ENCODE results near the gene HNRNPR. TPM values are rescaled to one million over a fixed set of nuclear protein-coding genes. Genes with fewer than 3 reads are reported as not detected.

Gene HNRNPR
- total and polyA plus RNA-seq, 9 of the 15 experiments (the other 6 are each of a cell fraction or from before 2014, with no cell fraction given): 80.9 to 372 (median 301) TPM

GRCh38 chr1:23369335-23370013, 25.4 kb upstream of the HNRNPR start, which contains the start of gene ZNF436 (continued):
- no peak for TF ChIP-seq ZNF140 (CRISPR knock-in tag; IDR thresholded peaks at IDR 0.05)
- TF ChIP-seq CBX1 (IDR thresholded peaks at IDR 0.05; ENCODE audit: low read depth): no peak
- no peak for TF ChIP-seq FOXJ2 (tag; IDR thresholded peaks at IDR 0.05)
- TF ChIP-seq BRF1 (IDR thresholded peaks at IDR 0.05; ENCODE audit: borderline replicate concordance, extremely low read depth, insufficient read length): no peak
- TF ChIP-seq RHOXF2B (CRISPR knock-in tag; conservative IDR thresholded peaks at IDR 0.05): no peak
- TF ChIP-seq ZBTB11 (CRISPR knock-in tag; IDR thresholded peaks at IDR 0.05): no peak; a peak in 1 of 6 replicates
- no peak for TF ChIP-seq SP2 (IDR thresholded peaks at IDR 0.05; ENCODE audit: extremely low read depth, low read depth, low read length, poor library complexity, severe bottlenecking)
- no peak for TF ChIP-seq NFE2 (IDR thresholded peaks at IDR 0.05; ENCODE audit: low read depth)
- TF ChIP-seq ZBTB34 (CRISPR knock-in tag; IDR thresholded peaks at IDR 0.05): no peak
- no peak for TF ChIP-seq POLR2A (conservative IDR thresholded peaks at IDR 0.05)
- TF ChIP-seq ZNF316 (IDR thresholded peaks at IDR 0.05): no peak
- TF ChIP-seq FOS (IDR thresholded peaks at IDR 0.05; ENCODE audit: extremely low read depth, insufficient read length): no peak
- TF ChIP-seq NR2F6 (CRISPR knock-in tag; IDR thresholded peaks at IDR 0.05): 0 out of 2 replicates have a peak, but pooled peaks have one; percentile 24

Measured in K562 (cell line).